ENCODE data around the gene EPYC. TPM values are rescaled to one million over a fixed set of nuclear protein-coding genes. Genes with fewer than 3 reads are reported as not detected.

The EPYC gene
- total RNA-seq, 1 experiment from 2014 or later, result not detected

Other genes with a start within 250 kb of the EPYC start
- not detected in 2 replicates for gene CCER1, start 49.8 kb downstream of the EPYC start, total RNA-seq (2014; rRNA removed; shearing (Covaris generic))
- gene KERA, start 53.1 kb upstream of the EPYC start, total RNA-seq (2014; rRNA removed; shearing (Covaris generic)), result not detected in 2 replicates
- gene LUM, start 106.5 kb upstream of the EPYC start, total RNA-seq (2014; rRNA removed; shearing (Covaris generic)), result 0.08 TPM in 1 of 2 replicates, not detected in the other
- not detected in 2 replicates for gene DCN, start 177.8 kb upstream of the EPYC start, total RNA-seq (2014; rRNA removed; shearing (Covaris generic))

Data from HT1080 (cell line).